ENCODE results near the gene FAM221A.

DNA sequence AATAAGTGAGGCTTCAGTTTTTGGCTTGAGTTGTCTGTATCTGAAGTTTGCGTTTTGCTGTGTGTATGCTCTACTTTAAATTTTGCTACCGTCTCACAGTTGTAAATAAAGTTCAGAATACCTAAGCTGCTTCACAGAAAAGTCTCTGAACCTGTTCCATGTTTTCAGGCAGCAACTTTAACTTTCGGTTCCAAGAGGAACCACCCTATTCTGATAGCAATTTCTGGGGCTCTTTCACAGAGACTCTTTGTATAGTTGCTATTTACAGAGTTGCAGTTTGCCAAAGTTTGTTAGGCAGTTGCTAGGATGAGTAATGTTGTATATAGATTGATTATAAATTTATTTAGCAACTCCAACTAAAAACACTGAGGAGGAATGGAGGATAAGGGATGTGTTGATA, 5.7 kb downstream of the FAM221A start:
- no peak for TF ChIP-seq CTCF (conservative IDR thresholded peaks at IDR 0.05; ENCODE audit: low read length)
- no peak for TF ChIP-seq EZH2phosphoT487 (IDR thresholded peaks at IDR 0.05; ENCODE audit: borderline replicate concordance, low read depth, low read length)
